ENCODE data around the gene CALHM4. TPM values are rescaled to one million over a fixed set of nuclear protein-coding genes. Genes with fewer than 3 reads are reported as not detected.
A peak's percentile ranks its signal among the peaks of the same experiment; 100 is the strongest.

The CALHM4 gene
- total RNA-seq, 1 donor from 2014 or later, result not detected

- intact Hi-C loops (cut with micrococcal nuclease), result no loop called here
- peaks cover 31% of the 10 kb centered on the region for H3K27me3 Mint-ChIP-seq (ENCODE audit: low read depth)
- H3K4me3 Mint-ChIP-seq (ENCODE audit: low read depth), result no peak overlapping the region
- H3K9me3 Mint-ChIP-seq, result no peaks in the 10 kb centered on the region
- DNase-seq (ENCODE audit: low spot score), result no peak
- H3K4me1 Mint-ChIP-seq (ENCODE audit: low read depth), result peaks cover under 1% of the 10 kb centered on the region
- H3K36me3 Mint-ChIP-seq (ENCODE audit: low read depth), result no peaks in the 10 kb centered on the region
- H3K27ac Mint-ChIP-seq, result no peak overlapping the region
Observed at GRCh38 chr6:116556065-116556464, 2.5 kb downstream of the CALHM4 start.

GRCh38 chr6:116556814-116557415 lies 3.4 kb downstream of the CALHM4 start:
- Mint-ChIP-seq H3K27ac (no peak overlapping the region), H3K27me3 (ENCODE audit: low read depth) (peaks cover 27% of the 10 kb centered on the region), H3K4me3 (ENCODE audit: low read depth) (no peak overlapping the region), H3K4me1 (ENCODE audit: low read depth) (peaks cover 3% of the 10 kb centered on the region), H3K36me3 (ENCODE audit: low read depth) (no peaks in the 10 kb centered on the region), H3K9me3 (no peaks in the 10 kb centered on the region)
- intact Hi-C loops (cut with micrococcal nuclease), result no loop called here
- no peak for DNase-seq (ENCODE audit: low spot score)

DNA sequence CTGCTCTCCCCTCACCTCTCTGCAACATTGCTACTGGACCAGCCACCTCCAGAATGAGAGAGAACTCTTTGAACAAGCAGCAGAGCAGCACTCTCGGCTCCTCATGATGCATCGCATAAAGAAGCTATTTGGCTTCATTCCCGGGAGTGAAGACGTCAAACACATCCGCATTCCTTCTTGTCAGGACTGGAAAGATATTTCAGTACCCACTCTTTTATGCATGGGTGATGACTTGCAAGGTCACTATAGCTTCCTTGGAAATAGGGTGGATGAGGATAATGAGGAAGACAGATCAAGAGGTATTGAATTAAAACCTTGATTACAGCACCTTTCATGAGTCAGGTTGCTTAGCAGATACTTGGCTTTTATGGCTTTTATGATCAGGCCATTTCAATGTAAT lies 4.3 kb downstream of the CALHM4 start:
- H3K36me3 Mint-ChIP-seq (ENCODE audit: low read depth), result no peaks in the 10 kb centered on the region
- peaks cover 26% of the 10 kb centered on the region for H3K27me3 Mint-ChIP-seq (ENCODE audit: low read depth)
- DNase-seq (ENCODE audit: low spot score), result no peak
- no peaks in the 10 kb centered on the region for H3K9me3 Mint-ChIP-seq
- peaks cover 3% of the 10 kb centered on the region for H3K4me1 Mint-ChIP-seq (ENCODE audit: low read depth)
- intact Hi-C loops (cut with micrococcal nuclease), result no loop called here
- no peak overlapping the region for H3K27ac Mint-ChIP-seq
- no peak overlapping the region for H3K4me3 Mint-ChIP-seq (ENCODE audit: low read depth)

- Mint-ChIP-seq H3K9me3 (no peaks in the 10 kb centered on the region), H3K4me3 (ENCODE audit: low read depth) (no peak overlapping the region), H3K27me3 (ENCODE audit: low read depth) (peaks cover 25% of the 10 kb centered on the region), H3K36me3 (ENCODE audit: low read depth) (no peaks in the 10 kb centered on the region), H3K27ac (no peak overlapping the region), H3K4me1 (ENCODE audit: low read depth) (peaks cover 3% of the 10 kb centered on the region)
- intact Hi-C loops (cut with micrococcal nuclease), result no loop called here
- DNase-seq (ENCODE audit: low spot score), result no peak
Observed at GRCh38 chr6:116560130-116560529, 6.6 kb downstream of the CALHM4 start.

GRCh38 chr6:116561377-116562018 lies 7.9 kb downstream of the CALHM4 start:
- no peaks in the 10 kb centered on the region for H3K9me3 Mint-ChIP-seq
- peak; percentile 50 for DNase-seq (ENCODE audit: low spot score)
- H3K4me3 Mint-ChIP-seq (ENCODE audit: low read depth), result no peak overlapping the region
- H3K27me3 Mint-ChIP-seq (ENCODE audit: low read depth), result peaks cover 21% of the 10 kb centered on the region
- H3K4me1 Mint-ChIP-seq (ENCODE audit: low read depth), result peaks cover 3% of the 10 kb centered on the region
- no peaks in the 10 kb centered on the region for H3K36me3 Mint-ChIP-seq (ENCODE audit: low read depth)
- no peak overlapping the region for H3K27ac Mint-ChIP-seq
- intact Hi-C loops (cut with micrococcal nuclease), result loop anchor here (1.0 kb wide), 1 partner anchor 25 kb away; no protein-coding TSS in a partner anchor

DNA sequence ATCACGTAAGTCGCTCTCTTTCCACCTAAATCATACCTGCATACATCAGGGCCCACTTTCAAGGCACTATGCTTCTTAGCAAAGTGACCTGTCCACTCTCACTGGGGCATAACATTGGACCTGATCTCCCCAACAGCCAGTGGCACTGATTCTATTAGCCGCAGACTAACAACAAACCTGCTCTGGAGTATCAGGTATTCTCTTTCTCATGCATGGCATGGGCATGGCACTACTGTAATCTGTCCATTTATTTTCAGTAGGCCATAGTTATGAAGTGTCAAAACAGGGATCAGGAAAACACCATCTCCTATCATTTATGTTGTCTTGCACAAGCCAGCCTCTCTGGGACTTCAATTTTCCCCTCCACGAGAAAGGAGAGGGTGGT lies 8.5 kb downstream of the CALHM4 start:
- Mint-ChIP-seq H3K4me3 (ENCODE audit: low read depth) (no peak overlapping the region), H3K4me1 (ENCODE audit: low read depth) (peaks cover 3% of the 10 kb centered on the region), H3K9me3 (no peaks in the 10 kb centered on the region), H3K36me3 (ENCODE audit: low read depth) (no peaks in the 10 kb centered on the region), H3K27me3 (ENCODE audit: low read depth) (peaks cover 26% of the 10 kb centered on the region), H3K27ac (no peak overlapping the region)
- intact Hi-C loops (cut with micrococcal nuclease), result no loop called here
- no peak for DNase-seq (ENCODE audit: low spot score)

GRCh38 chr6:116562614-116563013 lies 9.1 kb downstream of the CALHM4 start:
- Mint-ChIP-seq H3K4me3 (ENCODE audit: low read depth) (no peak overlapping the region), H3K4me1 (ENCODE audit: low read depth) (peaks cover 3% of the 10 kb centered on the region), H3K27me3 (ENCODE audit: low read depth) (peaks cover 27% of the 10 kb centered on the region), H3K27ac (no peak overlapping the region), H3K36me3 (ENCODE audit: low read depth) (no peaks in the 10 kb centered on the region), H3K9me3 (no peaks in the 10 kb centered on the region)
- intact Hi-C loops (cut with micrococcal nuclease), result no loop called here
- DNase-seq (ENCODE audit: low spot score), result no peak

GRCh38 chr6:116563830-116564229 lies 10.3 kb downstream of the CALHM4 start:
- H3K4me1 Mint-ChIP-seq (ENCODE audit: low read depth), result peaks cover 4% of the 10 kb centered on the region
- peaks cover 20% of the 10 kb centered on the region for H3K27me3 Mint-ChIP-seq (ENCODE audit: low read depth)
- DNase-seq (ENCODE audit: low spot score), result no peak
- intact Hi-C loops (cut with micrococcal nuclease), result no loop called here
- no peaks in the 10 kb centered on the region for H3K9me3 Mint-ChIP-seq
- H3K4me3 Mint-ChIP-seq (ENCODE audit: low read depth), result no peak overlapping the region
- no peak overlapping the region for H3K27ac Mint-ChIP-seq
- H3K36me3 Mint-ChIP-seq (ENCODE audit: low read depth), result no peaks in the 10 kb centered on the region

GRCh38 chr6:116564311-116564710 lies 10.8 kb downstream of the CALHM4 start:
- Mint-ChIP-seq H3K36me3 (ENCODE audit: low read depth) (no peaks in the 10 kb centered on the region), H3K4me3 (ENCODE audit: low read depth) (no peak overlapping the region), H3K9me3 (no peaks in the 10 kb centered on the region), H3K27ac (no peak overlapping the region), H3K4me1 (ENCODE audit: low read depth) (peaks cover 6% of the 10 kb centered on the region), H3K27me3 (ENCODE audit: low read depth) (peaks cover 20% of the 10 kb centered on the region)
- DNase-seq (ENCODE audit: low spot score), result no peak
- intact Hi-C loops (cut with micrococcal nuclease), result no loop called here

- H3K4me1 Mint-ChIP-seq (ENCODE audit: low read depth), result peaks cover 10% of the 10 kb centered on the region
- H3K27me3 Mint-ChIP-seq (ENCODE audit: low read depth), result peaks cover 20% of the 10 kb centered on the region
- intact Hi-C loops (cut with micrococcal nuclease), result no loop called here
- H3K4me3 Mint-ChIP-seq (ENCODE audit: low read depth), result no peak overlapping the region
- H3K27ac Mint-ChIP-seq, result no peak overlapping the region
- H3K9me3 Mint-ChIP-seq, result no peaks in the 10 kb centered on the region
- no peak for DNase-seq (ENCODE audit: low spot score)
- H3K36me3 Mint-ChIP-seq (ENCODE audit: low read depth), result no peaks in the 10 kb centered on the region
Observed at GRCh38 chr6:116564921-116565872, 11.6 kb downstream of the CALHM4 start.

GRCh38 chr6:116568111-116568510 lies 14.6 kb downstream of the CALHM4 start:
- Mint-ChIP-seq H3K4me3 (ENCODE audit: low read depth) (no peak overlapping the region), H3K27me3 (ENCODE audit: low read depth) (peaks cover 16% of the 10 kb centered on the region), H3K9me3 (no peaks in the 10 kb centered on the region), H3K4me1 (ENCODE audit: low read depth) (peaks cover 20% of the 10 kb centered on the region), H3K36me3 (ENCODE audit: low read depth) (no peaks in the 10 kb centered on the region), H3K27ac (no peak overlapping the region)
- DNase-seq (ENCODE audit: low spot score), result no peak
- intact Hi-C loops (cut with micrococcal nuclease), result no loop called here

GRCh38 chr6:116568821-116569755 lies 15.5 kb downstream of the CALHM4 start:
- DNase-seq (ENCODE audit: low spot score), result no peak
- Mint-ChIP-seq H3K27ac (no peak overlapping the region), H3K9me3 (no peaks in the 10 kb centered on the region), H3K4me3 (ENCODE audit: low read depth) (peak overlapping the region; percentile 23), H3K4me1 (ENCODE audit: low read depth) (peaks cover 25% of the 10 kb centered on the region), H3K36me3 (ENCODE audit: low read depth) (peaks cover 2% of the 10 kb centered on the region), H3K27me3 (ENCODE audit: low read depth) (peaks cover 10% of the 10 kb centered on the region)
- intact Hi-C loops (cut with micrococcal nuclease), result no loop called here

Measured in activated T-helper 2 cell treated with anti-CD3 and anti-CD28 coated beads, Interferon-gamma antibody, Interleukin-2, Interleukin-4, amounts not matched to agents 10 μg/mL and 5 μg/mL and 100 μg/mL, durations not matched to agents 14 hours and 24 hours and 36 hours (primary cell).